Measurements from ENCODE around the gene TSPAN3.

- TF ChIP-seq CTCF (IDR thresholded peaks at IDR 0.05; ENCODE audit: insufficient read depth, low read length, poor library complexity, severe bottlenecking) (no peak), EZH2phosphoT487 (conservative IDR thresholded peaks at IDR 0.05; ENCODE audit: low read length) (no peak)
Measured at GRCh38 chr15:77009176-77009575, 61.7 kb downstream of the TSPAN3 start.
